ENCODE measurements around the gene FBXW2. TPM values are rescaled to one million over a fixed set of nuclear protein-coding genes. Genes with fewer than 3 reads are reported as not detected.

The FBXW2 gene
- total RNA-seq, 1 experiment from 2014 or later, result 68.5 TPM

DNA sequence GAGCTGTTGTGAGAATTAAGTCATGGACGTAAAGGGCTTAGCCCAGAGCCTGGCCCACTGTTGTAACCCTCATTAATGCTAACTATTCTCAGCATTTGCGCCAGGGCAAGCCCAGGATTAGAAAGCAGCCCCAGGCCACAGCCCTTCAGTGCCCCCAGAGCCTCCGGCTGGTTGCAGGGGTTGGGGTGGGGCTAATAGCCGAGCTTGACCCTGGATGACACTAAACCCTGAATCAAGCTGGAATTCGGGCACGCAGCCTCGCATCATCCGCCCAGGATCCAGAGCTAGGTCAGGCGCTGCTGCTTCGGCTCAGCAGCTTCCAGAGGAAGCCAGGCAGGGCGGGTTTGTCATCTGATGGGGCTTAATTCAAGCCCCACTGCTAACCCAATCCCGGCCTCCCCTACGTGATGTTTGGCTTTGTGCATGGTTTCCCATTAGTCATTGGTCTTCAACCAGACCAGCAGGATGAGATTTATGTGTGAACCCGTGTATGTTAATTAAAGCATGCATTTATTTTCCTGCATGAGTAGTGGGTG is 77.8 kb downstream of the FBXW2 start:
- H3K4me3 ChIP-seq (ENCODE audit: low read depth, low read length, poor library complexity, severe bottlenecking), result peak overlapping the region; percentile 78
- H3K36me3 ChIP-seq (ENCODE audit: insufficient read depth, low read length, poor library complexity, severe bottlenecking), result no peaks in the 10 kb centered on the region
- intact Hi-C loops (cut with micrococcal nuclease; ENCODE audit: unreplicated experiment), result no loop called here
- H3K9me3 ChIP-seq (ENCODE audit: low read depth, low read length, poor library complexity, severe bottlenecking), result no peaks in the 10 kb centered on the region
- no TSS peak for BruUV-seq (replicated peaks)
- H3K4me1 ChIP-seq (ENCODE audit: insufficient read depth, low read length, poor library complexity, severe bottlenecking), result peaks cover 41% of the 10 kb centered on the region
- TF ChIP-seq CTCF (conservative IDR thresholded peaks at IDR 0.05; ENCODE audit: low read depth, low read length) (no peak), EZH2 (IDR thresholded peaks at IDR 0.05; ENCODE audit: borderline replicate concordance, low read depth, low read length, poor library complexity, severe bottlenecking) (no peak)
- ChIA-PET CTCF (no interaction called here), POLR2A (ENCODE audit: low non-redundant PET) (no interaction called here)
- peak overlapping the region; percentile 90 for H3K27ac ChIP-seq (ENCODE audit: low read depth, low read length, poor library complexity, severe bottlenecking)
- no peaks in the 10 kb centered on the region for H3K27me3 ChIP-seq (replicated peaks; ENCODE audit: insufficient read depth, low read depth, low read length, poor library complexity)
- DNase-seq (ENCODE audit: low spot score), result no peak

- Histone ChIP-seq H3K4me3 (ENCODE audit: low read depth, low read length, poor library complexity, severe bottlenecking) (peak overlapping the region; percentile 78), H3K36me3 (ENCODE audit: insufficient read depth, low read length, poor library complexity, severe bottlenecking) (no peaks in the 10 kb centered on the region), H3K9me3 (ENCODE audit: low read depth, low read length, poor library complexity, severe bottlenecking) (no peaks in the 10 kb centered on the region), H3K27me3 (replicated peaks; ENCODE audit: insufficient read depth, low read depth, low read length, poor library complexity) (no peaks in the 10 kb centered on the region), H3K4me1 (ENCODE audit: insufficient read depth, low read length, poor library complexity, severe bottlenecking) (peaks cover 41% of the 10 kb centered on the region), H3K27ac (ENCODE audit: low read depth, low read length, poor library complexity, severe bottlenecking) (peak overlapping the region; percentile 90)
- CTCF ChIA-PET, result no interaction called here
- intact Hi-C loops (cut with micrococcal nuclease; ENCODE audit: unreplicated experiment), result loop anchor here (5.0 kb wide), 1 partner anchor 93 kb away; no protein-coding TSS in a partner anchor
- no peak for DNase-seq (ENCODE audit: low spot score)
- TF ChIP-seq CTCF (conservative IDR thresholded peaks at IDR 0.05; ENCODE audit: low read depth, low read length), result no peak
- no peak for TF ChIP-seq EZH2 (IDR thresholded peaks at IDR 0.05; ENCODE audit: borderline replicate concordance, low read depth, low read length, poor library complexity, severe bottlenecking)
- TSS peak; percentile 67 for BruUV-seq (replicated peaks)
- POLR2A ChIA-PET (ENCODE audit: low non-redundant PET), result no interaction called here
Observed at GRCh38 chr9:120714846-120715388, 78.3 kb downstream of the FBXW2 start.

DNA sequence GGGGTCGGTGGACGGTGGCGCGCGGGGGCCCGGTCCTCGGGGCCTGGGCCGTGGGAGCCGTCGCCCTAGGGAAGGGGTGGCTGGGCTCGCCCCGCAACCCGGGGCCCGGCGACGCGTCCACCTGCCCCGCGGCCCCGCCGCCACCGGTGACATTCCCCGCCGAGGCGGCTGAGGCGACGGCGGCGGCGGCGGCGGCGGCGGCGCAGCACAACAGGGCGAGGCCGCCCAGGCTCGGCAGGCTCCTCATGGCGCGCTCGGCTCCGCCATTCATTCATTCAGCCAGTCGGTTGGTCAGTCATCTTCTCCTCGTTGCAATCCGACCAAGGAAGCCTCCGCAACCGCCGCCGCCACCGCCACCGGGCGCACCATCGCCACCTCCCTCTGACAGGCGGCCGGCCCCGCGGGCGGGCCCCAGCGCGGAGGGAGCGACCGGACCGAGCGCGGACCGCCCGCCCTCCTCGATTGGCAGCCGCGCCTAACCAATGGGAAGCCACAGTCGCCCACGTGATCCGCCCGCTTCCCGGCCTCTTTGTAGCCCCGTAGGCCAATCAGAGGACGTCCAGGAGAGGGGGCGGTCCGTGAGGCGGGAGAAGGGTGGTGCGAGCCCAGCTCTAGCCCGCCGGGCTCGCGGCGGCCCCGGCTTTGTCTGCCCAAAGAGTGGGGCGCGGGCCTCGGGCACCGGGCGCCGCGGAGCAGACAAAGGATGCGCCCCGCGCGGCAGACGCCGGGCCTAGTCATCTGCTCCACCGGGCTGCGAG is 78.9 kb downstream of the FBXW2 start, which contains the start of gene MEGF9:
MEGF9 (minus strand) TSS at position 383 of the 758 bp plus-strand sequence; CDS start at position 271, 112 bp downstream.
- Histone ChIP-seq H3K4me3 (ENCODE audit: low read depth, low read length, poor library complexity, severe bottlenecking) (peak within 1 kb of the TSS; percentile 78), H3K9me3 (ENCODE audit: low read depth, low read length, poor library complexity, severe bottlenecking) (no peaks in the 10 kb centered on the region), H3K27ac (ENCODE audit: low read depth, low read length, poor library complexity, severe bottlenecking) (peak within 1 kb of the TSS; percentile 90), H3K27me3 (replicated peaks; ENCODE audit: insufficient read depth, low read depth, low read length, poor library complexity) (no peaks in the 10 kb centered on the region), H3K4me1 (ENCODE audit: insufficient read depth, low read length, poor library complexity, severe bottlenecking) (peaks cover 41% of the 10 kb centered on the region), H3K36me3 (ENCODE audit: insufficient read depth, low read length, poor library complexity, severe bottlenecking) (no peaks in the 10 kb centered on the region)
- TF ChIP-seq CTCF (conservative IDR thresholded peaks at IDR 0.05; ENCODE audit: low read depth, low read length) (no peak), EZH2 (IDR thresholded peaks at IDR 0.05; ENCODE audit: borderline replicate concordance, low read depth, low read length, poor library complexity, severe bottlenecking) (no peak)
- intact Hi-C loops (cut with micrococcal nuclease; ENCODE audit: unreplicated experiment), result loop anchor here (5.0 kb wide), 1 partner anchor 92 kb away; no protein-coding TSS in a partner anchor
- peak; percentile 99 for DNase-seq (ENCODE audit: low spot score)
- BruUV-seq (replicated peaks), result no TSS peak
- ChIA-PET POLR2A (ENCODE audit: low non-redundant PET) (no interaction called here), CTCF (no interaction called here)
